Sigmoid colon (tissue), 4 donors: Measurements from ENCODE around the gene SERPINB10.
"Not testable (repeated sequence)": the region's sequence is repeated elsewhere in the genome, so short reads cannot be mapped to it uniquely, and the experiment has no call there.

Experiments
- CTCF ChIP-seq, 4 experiments: fragments of 450-650 bp in 3 of 4; fragments of 200-600 bp in 1 of 4; IDR thresholded peaks; one replicate each; pipeline ENCODE4 v1.5.1; 2016 to 2019; ENCODE audit warnings: antibody characterized with exemption in 4 of 4, mild to moderate bottlenecking in 3 of 4, moderate library complexity in 2 of 4
- EP300 ChIP-seq, 4 donors: sonication (generic); formaldehyde crosslinking; IDR thresholded peaks; one replicate each; pipeline ENCODE4 v1.6.1; 2017; ENCODE audit warnings: antibody characterized with exemption in 4 of 4
- POLR2A ChIP-seq, 2 donors: fragments of 450-650 bp; IDR thresholded peaks; one replicate each; pipeline ENCODE4 v1.6.1; 2016; ENCODE audit warnings: antibody characterized with exemption in 2 of 2, mild to moderate bottlenecking in 2 of 2, moderate library complexity in 2 of 2
- POLR2AphosphoS5 ChIP-seq, 4 donors: sonication (generic); formaldehyde crosslinking; IDR thresholded peaks; one replicate each; pipeline ENCODE4 v1.6.1; 2017; ENCODE audit warnings: antibody characterized with exemption in 4 of 4

GRCh38 chr18:63940543-63941050 lies 32.8 kb downstream of the SERPINB10 start:
- not testable (repeated sequence) for TF ChIP-seq CTCF, POLR2A, EP300, POLR2AphosphoS5 (IDR thresholded peaks at IDR 0.05)
